ENCODE data around the gene STMN3. TPM values are rescaled to one million over a fixed set of nuclear protein-coding genes. Genes with fewer than 3 reads are reported as not detected.

Gene STMN3
- total and polyA plus RNA-seq, 2 of the 8 experiments (the other 6 are each of a cell fraction or from before 2014, with no cell fraction given) = 51.5 to 63.1 TPM

- TF ChIP-seq CTCF (IDR thresholded peaks at IDR 0.05; ENCODE audit: control extremely low read depth in 1 of 3, insufficient read depth in 1 of 3, low read depth in 1 of 3, low read length in 3 of 3) (no peak), TEAD4 (IDR thresholded peaks at IDR 0.05; ENCODE audit: low read depth, low read length) (no peak), SIN3A (conservative IDR thresholded peaks at IDR 0.05 in 1 of 2, IDR thresholded peaks at IDR 0.05 in 1 of 2; ENCODE audit: low read depth in 1 of 2, low read length in 2 of 2) (no peak), ASH2L (IDR thresholded peaks at IDR 0.05; ENCODE audit: low read length) (no peak), SUZ12 (IDR thresholded peaks at IDR 0.05; ENCODE audit: low read length) (no peak), TAF1 (IDR thresholded peaks at IDR 0.05; ENCODE audit: low read depth, low read length) (no peak)
Observed at GRCh38 chr20:63678071-63678470, 24.8 kb upstream of the STMN3 start (continued).

Data from H1 (cell line).